NOMO-1 treated with DMSO at 0.1 percent for 48 hours (cell line): ENCODE measurements around the gene CAPS2.
"Not testable (repeated sequence)": the region's sequence is repeated elsewhere in the genome, so short reads cannot be mapped to it uniquely, and the experiment has no call there.

ENCODE experiments used
- DNase-seq: peaks from one replicate; lab custom pipeline; 2025; ENCODE audit not compliant: unreplicated experiment; lab: John Stamatoyannopoulos, UW

Gene CAPS2

GRCh38 chr12:75329918-75330826, at the start of gene CAPS2:
TSS of gene CAPS2 (minus strand) at chr12:75330324. CDS start at chr12:75326498, 3,826 bp downstream.
- DNase-seq, result peak; percentile 76

- DNase-seq, result no peak
Observed at GRCh38 chr12:75378354-75378753, 48.2 kb upstream of the CAPS2 start.

DNA sequence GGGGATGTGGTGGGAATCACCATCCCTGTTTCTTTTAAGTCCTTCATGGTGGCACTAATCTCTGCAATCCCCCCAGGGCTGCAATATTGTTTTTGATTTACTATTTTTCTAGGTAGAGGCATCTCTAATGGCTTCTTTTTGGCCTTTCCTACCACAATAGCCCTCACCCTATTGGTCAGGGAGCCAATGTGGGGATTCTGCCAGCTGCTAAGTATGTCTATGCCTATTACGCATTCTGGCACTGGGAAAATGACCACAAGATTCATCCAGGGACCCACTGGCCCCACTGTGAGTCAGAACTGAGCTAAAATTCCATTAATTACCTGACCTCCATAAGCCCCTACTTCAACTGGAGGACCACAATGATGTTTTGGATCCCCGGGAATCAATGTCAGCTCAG, 44.8 kb upstream of the CAPS2 start:
- DNase-seq, result no peak

GRCh38 chr12:75366629-75367028, 36.5 kb upstream of the CAPS2 start:
- DNase-seq, result no peak

- DNase-seq, result peak; percentile 75
Observed at GRCh38 chr12:75364919-75365318, 34.8 kb upstream of the CAPS2 start.

DNA sequence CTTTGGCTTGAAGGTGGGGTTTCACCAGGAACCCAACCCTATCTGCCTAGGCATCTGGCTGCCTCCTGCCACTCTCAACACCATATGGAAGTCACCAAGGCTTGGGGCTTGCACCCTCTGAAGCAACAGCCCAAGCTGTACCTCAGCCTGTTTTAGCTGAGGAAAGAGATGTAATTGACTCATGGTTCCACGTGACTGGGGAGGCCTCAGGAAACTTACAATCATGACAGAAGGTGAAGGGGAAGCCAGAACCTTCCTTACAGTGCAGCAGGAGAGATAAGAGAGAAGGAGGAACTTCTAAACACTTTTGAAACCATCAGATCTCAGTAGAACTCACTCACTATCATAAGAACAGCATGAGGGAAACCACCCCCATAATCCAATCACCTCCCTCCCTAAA, 31.3 kb upstream of the CAPS2 start:
- DNase-seq, result no peak

DNA sequence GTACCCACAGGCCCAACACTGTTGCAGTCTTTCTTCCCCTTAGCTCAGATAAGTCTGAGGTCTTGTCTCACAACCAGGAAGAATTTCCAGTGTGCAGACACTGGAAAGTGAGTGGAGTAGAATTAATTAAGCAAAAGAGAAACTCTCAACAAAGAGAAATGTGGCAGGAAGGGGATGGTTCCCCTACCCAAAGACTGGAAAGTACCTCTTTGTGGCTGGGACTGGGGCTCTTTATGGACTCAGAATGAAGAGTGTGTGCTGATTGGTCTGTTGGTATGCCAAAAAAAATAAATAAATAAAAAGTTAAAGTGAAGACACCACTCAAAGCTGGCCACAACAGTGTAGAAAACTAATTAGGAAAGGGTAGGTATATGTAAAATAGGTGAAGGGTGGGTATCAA, 30.8 kb upstream of the CAPS2 start:
- DNase-seq, result no peak

- no peak for DNase-seq
Observed at GRCh38 chr12:75354011-75354410, 23.9 kb upstream of the CAPS2 start.

GRCh38 chr12:75350413-75350812, 20.3 kb upstream of the CAPS2 start:
- no peak for DNase-seq

DNA sequence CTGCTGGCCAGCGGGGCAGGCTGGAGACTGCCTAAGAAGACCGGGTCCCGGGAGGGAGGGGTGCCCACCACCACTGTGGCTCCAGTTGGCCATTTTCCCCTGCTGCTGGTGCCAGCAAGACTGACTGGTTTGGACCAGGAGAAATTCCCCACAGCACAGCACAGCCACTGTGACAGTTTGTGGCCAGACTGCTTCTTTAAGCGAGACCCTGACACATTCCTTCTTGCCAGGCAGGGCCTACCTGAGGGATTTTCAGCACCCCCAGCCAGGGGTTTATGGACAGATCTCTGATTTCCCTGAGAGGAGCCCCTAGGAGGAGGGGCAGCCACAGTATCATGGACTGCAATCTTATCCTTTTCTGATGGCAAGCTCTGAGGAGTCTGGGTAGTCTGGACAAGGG, 19.8 kb upstream of the CAPS2 start:
- no peak for DNase-seq

DNA sequence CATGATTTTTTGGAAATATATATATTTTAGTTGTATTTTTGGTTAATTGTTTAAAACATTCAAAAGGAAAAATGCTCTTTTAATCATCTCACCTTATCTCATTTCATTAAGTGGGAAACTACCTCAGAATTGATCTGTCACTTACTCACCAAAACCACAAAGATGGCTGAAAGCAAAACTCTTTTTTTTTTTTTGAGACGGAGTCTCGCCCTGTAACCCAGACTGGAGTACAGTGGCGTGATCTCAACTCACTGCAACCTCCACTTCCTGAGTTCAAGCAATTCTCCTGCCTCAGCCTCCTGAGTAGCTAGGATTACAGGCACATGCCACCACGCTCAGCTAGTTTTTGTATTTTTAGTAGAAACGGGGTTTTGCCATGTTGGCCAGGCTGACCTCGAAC, 16.1 kb upstream of the CAPS2 start:
- not testable (repeated sequence) for DNase-seq

GRCh38 chr12:75345531-75345930, 15.4 kb upstream of the CAPS2 start:
- DNase-seq, result no peak

- no peak for DNase-seq
Observed at GRCh38 chr12:75341873-75342272, 11.7 kb upstream of the CAPS2 start.

DNA sequence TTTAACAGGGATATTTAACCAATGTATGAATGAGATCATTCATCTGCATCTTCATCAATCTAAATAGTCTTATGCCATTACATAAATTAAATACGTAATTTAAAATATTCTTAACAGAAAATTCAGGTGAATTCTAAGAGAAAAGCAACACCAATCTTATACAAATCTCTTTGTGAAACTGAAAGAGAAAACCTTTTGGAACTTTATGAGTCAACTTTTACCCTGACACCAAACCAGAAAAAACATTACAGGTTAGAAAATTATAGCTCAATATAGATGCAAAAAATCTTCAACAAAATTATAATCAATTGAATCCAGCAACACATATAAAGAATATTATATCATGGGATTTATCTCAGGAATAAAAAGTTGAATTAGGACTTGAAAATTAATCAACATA, 7.8 kb upstream of the CAPS2 start:
- DNase-seq, result no peak

GRCh38 chr12:75334384-75335030, 4.4 kb upstream of the CAPS2 start, which contains the start of gene GLIPR1L1:
TSS of gene GLIPR1L1 (plus strand) at chr12:75334670. CDS start at chr12:75334729, 59 bp downstream.
- peak; percentile 76 for DNase-seq

DNA sequence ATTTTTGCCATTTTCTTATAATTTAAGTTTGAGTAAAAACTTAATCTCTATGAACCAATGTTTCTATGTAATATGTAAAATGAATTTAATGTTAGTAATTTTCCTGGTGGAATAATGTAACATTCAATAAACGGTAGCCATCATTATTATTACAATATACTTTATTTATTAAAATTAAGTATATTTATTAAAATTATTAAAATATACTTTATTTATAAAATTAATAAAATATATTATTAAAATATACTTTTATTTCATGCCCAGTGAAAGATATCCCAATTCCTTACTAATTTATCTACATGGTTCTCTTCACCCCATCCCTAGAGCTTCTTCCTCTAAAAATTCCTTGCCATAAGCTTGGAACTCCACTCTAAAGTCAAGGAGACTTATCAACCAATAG, 2.5 kb downstream of the CAPS2 start:
- DNase-seq, result no peak

DNA sequence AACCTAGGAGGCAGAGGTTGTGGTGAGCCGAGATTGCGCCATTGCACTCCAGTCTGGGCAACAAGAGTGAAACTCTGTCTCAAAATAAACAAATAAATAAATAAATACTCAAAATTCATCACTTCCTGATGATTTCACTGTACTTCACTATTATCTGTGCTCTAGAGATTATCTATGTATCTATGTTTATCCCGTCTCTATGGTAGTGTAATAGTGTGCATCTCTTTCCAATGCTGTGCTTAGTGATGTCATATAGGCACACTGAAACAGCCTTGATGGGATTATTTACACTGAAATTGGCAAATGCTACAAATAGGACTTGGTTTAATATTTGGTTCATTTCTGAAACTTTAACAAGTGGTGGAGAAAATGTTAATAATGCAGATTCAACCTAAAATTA, 6.5 kb downstream of the CAPS2 start:
- DNase-seq, result no peak

DNA sequence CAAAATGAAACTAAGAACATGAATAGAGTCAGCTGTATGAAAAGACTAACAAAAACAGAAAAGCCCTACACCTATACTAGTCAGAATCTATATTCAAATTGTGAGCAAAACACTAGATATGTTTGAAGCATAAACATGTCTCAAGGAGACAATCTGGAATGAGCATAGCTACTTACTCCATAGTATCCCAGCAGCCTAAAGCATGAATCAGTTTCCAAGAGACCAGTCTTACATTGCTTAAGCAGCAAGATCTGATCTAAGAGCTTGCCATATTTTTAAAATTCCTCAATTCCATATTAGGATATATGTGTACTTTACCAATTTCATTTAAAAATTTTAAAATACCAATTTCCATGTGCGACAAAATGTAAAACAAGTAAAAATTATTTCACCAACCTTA, 7.7 kb downstream of the CAPS2 start:
- DNase-seq, result no peak

DNA sequence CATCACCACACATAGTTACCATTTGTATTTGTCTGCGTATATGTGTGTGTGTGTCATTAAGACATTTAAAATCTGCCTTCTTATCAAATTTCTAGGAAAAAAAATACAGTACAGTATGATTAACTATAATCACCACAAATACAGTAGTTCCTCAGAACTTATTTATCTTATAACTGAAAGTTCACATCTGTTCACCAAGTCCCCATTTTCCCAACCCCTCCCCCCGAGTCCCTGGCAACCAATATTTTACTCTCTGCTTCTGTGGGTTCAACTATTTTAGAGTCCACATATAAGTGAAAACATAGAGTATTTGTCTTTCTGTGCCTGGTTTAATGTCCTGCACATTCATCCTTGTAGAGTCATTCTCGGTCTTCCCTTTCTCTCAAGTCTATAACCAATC, 12.3 kb downstream of the CAPS2 start:
- no peak for DNase-seq

DNA sequence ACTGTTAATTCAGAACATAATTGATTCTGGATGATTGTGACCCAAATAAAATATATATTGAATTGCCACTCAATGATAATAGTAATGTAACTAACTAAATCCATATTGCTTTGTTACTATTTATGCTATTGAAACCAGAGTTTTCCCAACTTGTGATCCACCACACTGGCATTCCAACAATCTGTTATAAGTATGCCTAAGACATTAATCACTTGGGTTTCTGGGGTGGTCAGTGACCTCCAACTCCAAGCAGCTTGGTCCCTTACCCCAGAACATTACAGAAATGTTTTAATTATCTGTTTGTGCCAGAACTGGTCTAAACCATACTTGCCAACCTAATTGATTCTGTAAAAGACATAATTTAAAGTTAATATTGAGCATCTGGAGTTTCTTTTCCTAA, 14.6 kb downstream of the CAPS2 start:
- DNase-seq, result no peak

- no peak for DNase-seq
Observed at GRCh38 chr12:75311369-75311768, 18.8 kb downstream of the CAPS2 start.

DNA sequence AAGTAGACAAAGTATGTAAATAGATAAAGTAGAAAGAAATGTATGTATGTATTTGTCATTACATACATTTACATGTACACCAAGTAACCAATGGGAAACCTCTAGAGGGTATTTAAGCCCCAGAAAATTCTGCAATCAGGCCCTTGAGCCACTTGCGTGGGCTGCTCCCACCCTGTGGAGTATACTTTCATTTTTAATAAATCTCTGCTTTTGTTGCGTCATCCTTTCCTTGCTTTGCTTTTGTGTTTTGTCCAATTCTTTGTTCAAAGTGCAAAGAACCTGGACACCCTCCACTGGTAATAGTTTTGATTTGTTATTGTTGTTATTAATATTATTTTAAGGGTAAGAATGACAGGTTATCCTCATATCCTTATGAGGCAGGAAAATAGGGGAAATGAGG, 21.8 kb downstream of the CAPS2 start:
- no peak for DNase-seq
